Transverse colon (tissue), 4 donors: ENCODE measurements around the gene RETREG3.

Source experiments
- EP300 ChIP-seq: sonication (generic); formaldehyde crosslinking; IDR thresholded peaks from one replicate; pipeline ENCODE4 v1.6.1; 2017; ENCODE audit warnings: antibody characterized with exemption, low read depth
- POLR2A ChIP-seq: fragments of 450-650 bp; IDR thresholded peaks from one replicate; pipeline ENCODE4 v1.6.1; 2016; ENCODE audit warnings: antibody characterized with exemption, mild to moderate bottlenecking, moderate library complexity
- POLR2AphosphoS5 ChIP-seq, 3 donors: sonication (generic); formaldehyde crosslinking; IDR thresholded peaks; one replicate each; pipeline ENCODE4 v1.6.1; 2016; ENCODE audit warnings: antibody characterized with exemption in 3 of 3
- TF ChIP-seq, protein P1 (sequence below), 5 experiments: fragments of 200-600 bp in 3 of 5; fragments of 450-650 bp in 2 of 5; sonication (generic) in 3 of 5; IDR thresholded peaks; 1 replicate in 2 of 5; 2 replicates in 3 of 5; pipeline ENCODE4 v1.5.1; 2016 to 2017; ENCODE audit warnings: antibody characterized with exemption in 5 of 5, inconsistent platforms in 3 of 5, mild to moderate bottlenecking in 2 of 5, moderate library complexity in 1 of 5

DNA sequence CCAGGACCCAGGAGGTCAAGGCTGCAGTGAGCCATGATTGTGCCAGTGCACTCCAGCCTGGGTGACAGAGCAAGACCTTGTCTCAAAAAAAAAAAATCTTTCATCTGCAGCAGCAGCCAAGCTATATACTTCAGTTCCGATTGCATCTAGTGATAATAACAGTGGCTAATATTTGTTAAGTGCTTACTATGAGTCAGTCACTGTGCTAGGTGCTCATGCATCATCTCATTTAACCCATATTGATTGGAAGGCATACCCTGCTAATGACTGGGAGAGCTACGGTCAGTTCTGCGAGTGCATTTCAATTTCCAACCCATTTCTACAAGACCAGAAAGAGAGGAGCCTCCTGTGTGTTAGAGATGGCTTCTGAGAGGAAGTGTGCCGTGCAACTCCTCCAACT, 42.2 kb upstream of the RETREG3 start:
- TF ChIP-seq, protein P1, sequence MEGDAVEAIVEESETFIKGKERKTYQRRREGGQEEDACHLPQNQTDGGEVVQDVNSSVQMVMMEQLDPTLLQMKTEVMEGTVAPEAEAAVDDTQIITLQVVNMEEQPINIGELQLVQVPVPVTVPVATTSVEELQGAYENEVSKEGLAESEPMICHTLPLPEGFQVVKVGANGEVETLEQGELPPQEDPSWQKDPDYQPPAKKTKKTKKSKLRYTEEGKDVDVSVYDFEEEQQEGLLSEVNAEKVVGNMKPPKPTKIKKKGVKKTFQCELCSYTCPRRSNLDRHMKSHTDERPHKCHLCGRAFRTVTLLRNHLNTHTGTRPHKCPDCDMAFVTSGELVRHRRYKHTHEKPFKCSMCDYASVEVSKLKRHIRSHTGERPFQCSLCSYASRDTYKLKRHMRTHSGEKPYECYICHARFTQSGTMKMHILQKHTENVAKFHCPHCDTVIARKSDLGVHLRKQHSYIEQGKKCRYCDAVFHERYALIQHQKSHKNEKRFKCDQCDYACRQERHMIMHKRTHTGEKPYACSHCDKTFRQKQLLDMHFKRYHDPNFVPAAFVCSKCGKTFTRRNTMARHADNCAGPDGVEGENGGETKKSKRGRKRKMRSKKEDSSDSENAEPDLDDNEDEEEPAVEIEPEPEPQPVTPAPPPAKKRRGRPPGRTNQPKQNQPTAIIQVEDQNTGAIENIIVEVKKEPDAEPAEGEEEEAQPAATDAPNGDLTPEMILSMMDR (IDR thresholded peaks at IDR 0.05), result no peak
- TF ChIP-seq EP300 (no peak), POLR2A (no peak), POLR2AphosphoS5 (IDR thresholded peaks at IDR 0.05) (no peak)
